ENCODE results near the gene ASB10.

GRCh38 chr7:151168787-151169162 lies 18.3 kb downstream of the ASB10 start:
- TF ChIP-seq CTCF (conservative IDR thresholded peaks at IDR 0.05; ENCODE audit: low read depth, low read length): no peak
- TF ChIP-seq ELK1 (IDR thresholded peaks at IDR 0.05; ENCODE audit: borderline replicate concordance, low read depth, low read length): no peak

Measured in IMR-90 (cell line).